Body of pancreas (tissue), 4 donors: ENCODE results near the gene MEGF9. TPM values are rescaled to one million over a fixed set of nuclear protein-coding genes. Genes with fewer than 3 reads are reported as not detected.

ENCODE experiments used
- ATAC-seq: fragments of 150-250 bp; one replicate; pipeline ENCODE4 v1.9.1; 2016
- DNase-seq, 4 donors: peaks; one replicate each; pipeline ENCODE4 v3.0.0-alpha.2; 2019
- H3K27ac ChIP-seq, 4 donors: fragments of 200-600 bp; sonication (generic); 1 replicate in 3 of 4; 2 replicates in 1 of 4; pipeline versions ENCODE4 v1.5.1 to v1.6.1; 2016 to 2019; ENCODE audit warnings: mild to moderate bottlenecking in 1 of 4, mixed read lengths in 1 of 4, moderate library complexity in 1 of 4
- H3K27me3 ChIP-seq, 2 donors: fragments of 200-600 bp; sonication (generic); one replicate each; pipeline ENCODE4 v1.6.0; 2016; ENCODE audit warnings: mild to moderate bottlenecking in 1 of 2
- H3K36me3 ChIP-seq, 2 donors: fragments of 200-600 bp; sonication (generic); replicated peaks in 1 of 2; 2 replicates each; pipeline ENCODE4 v1.5.1; 2016; ENCODE audit warnings: low read depth in 2 of 2; ENCODE audit not compliant: insufficient read depth in 1 of 2
- H3K4me1 ChIP-seq: fragments of 200-600 bp; sonication (generic); one replicate; pipeline ENCODE4 v1.6.0; 2016
- H3K4me3 ChIP-seq, 2 donors: fragments of 200-600 bp; sonication (generic); 1 replicate in 1 of 2; 2 replicates in 1 of 2; pipeline ENCODE4 v1.5.1; 2016 to 2019
- H3K9me3 ChIP-seq, 3 donors: fragments of 200-600 bp; sonication (generic); 1 replicate in 2 of 3; 2 replicates in 1 of 3; pipeline ENCODE4 v1.5.1; 2016
- CTCF ChIP-seq, 7 experiments: fragments of 450-650 bp in 4 of 7; fragments of 200-600 bp in 3 of 7; sonication (generic) in 3 of 7; IDR thresholded peaks; one replicate each; pipeline ENCODE4 v1.5.1; 2016 to 2019; ENCODE audit warnings: antibody characterized with exemption in 7 of 7
- POLR2A ChIP-seq, 3 donors: fragments of 450-650 bp; IDR thresholded peaks; one replicate each; pipeline ENCODE4 v1.6.1; 2016; ENCODE audit warnings: antibody characterized with exemption in 3 of 3, mild to moderate bottlenecking in 2 of 3
- WGBS, 2 donors: methylation state at CpG; one replicate each; pipeline ENCODE4 v1.1.5; 2017; 5-methylcytosine and 5-hydroxymethylcytosine counted together
- intact Hi-C: fragments of 100-400 bp; cut with DNase I; formaldehyde crosslinking; loops from one replicate; pipeline ENCODE4 v1.15.1; 2023
- total RNA-seq, 2 donors: library from RNA; depleted of rRNA; stranded (reverse); fragments of >200 nt; gene quantifications; one replicate each; pipeline ENCODE4 v1.1.0, GENCODE V29; 2016

MEGF9 gene
- total RNA-seq, 2 donors from 2014 or later: 9.6 to 9.9 TPM

- 49 to 60% methylated on average over 3 of the region's 3 CpGs for WGBS, 2 donors
- Histone ChIP-seq H3K36me3 (no peaks in the 10 kb centered on the region), H3K9me3 (no peaks in the 10 kb centered on the region), H3K4me3 (no peak overlapping the region), H3K4me1 (peaks cover 14% of the 10 kb centered on the region), H3K27me3 (no peaks in the 10 kb centered on the region), H3K27ac (peak overlapping the region in 3 of 4 donors; percentile 23 to 66 (median 61))
- intact Hi-C loops: no loop called here
- ATAC-seq (peak; percentile 47), DNase-seq (peak; percentile 42 to 79 (median 50))
- TF ChIP-seq CTCF (IDR thresholded peaks at IDR 0.05) (no peak), POLR2A (IDR thresholded peaks at IDR 0.05) (no peak)
Measured at GRCh38 chr9:120583958-120584369, 130.3 kb downstream of the MEGF9 start.

GRCh38 chr9:120580051-120580896 lies 134.0 kb downstream of the MEGF9 start, which contains the start of gene CDK5RAP2:
CDK5RAP2 (minus strand) TSS chr9:120580167; CDS start chr9:120579978, 189 bp downstream.
- H3K27me3 ChIP-seq: no peaks in the 10 kb centered on the region
- WGBS, 2 donors: 10 to 15% methylated on average over 22 to 32 of the region's 33 CpGs
- peak; percentile 99 for ATAC-seq
- peak within 1 kb of the TSS; percentile 82 to 87 for H3K4me3 ChIP-seq
- no peaks in the 10 kb centered on the region for H3K9me3 ChIP-seq
- intact Hi-C loops: no loop called here
- DNase-seq: peak; percentile 94 to 97 (median 96)
- peaks cover 19% of the 10 kb centered on the region for H3K4me1 ChIP-seq
- no peak for TF ChIP-seq CTCF (IDR thresholded peaks at IDR 0.05)
- peak in 2 of 3 donors; percentile 60 to 61 for TF ChIP-seq POLR2A (IDR thresholded peaks at IDR 0.05)
- H3K27ac ChIP-seq: peak within 1 kb of the TSS in 3 of 4 donors; percentile 19 to 62 (median 38)
- H3K36me3 ChIP-seq: no peaks in the 10 kb centered on the region

DNA sequence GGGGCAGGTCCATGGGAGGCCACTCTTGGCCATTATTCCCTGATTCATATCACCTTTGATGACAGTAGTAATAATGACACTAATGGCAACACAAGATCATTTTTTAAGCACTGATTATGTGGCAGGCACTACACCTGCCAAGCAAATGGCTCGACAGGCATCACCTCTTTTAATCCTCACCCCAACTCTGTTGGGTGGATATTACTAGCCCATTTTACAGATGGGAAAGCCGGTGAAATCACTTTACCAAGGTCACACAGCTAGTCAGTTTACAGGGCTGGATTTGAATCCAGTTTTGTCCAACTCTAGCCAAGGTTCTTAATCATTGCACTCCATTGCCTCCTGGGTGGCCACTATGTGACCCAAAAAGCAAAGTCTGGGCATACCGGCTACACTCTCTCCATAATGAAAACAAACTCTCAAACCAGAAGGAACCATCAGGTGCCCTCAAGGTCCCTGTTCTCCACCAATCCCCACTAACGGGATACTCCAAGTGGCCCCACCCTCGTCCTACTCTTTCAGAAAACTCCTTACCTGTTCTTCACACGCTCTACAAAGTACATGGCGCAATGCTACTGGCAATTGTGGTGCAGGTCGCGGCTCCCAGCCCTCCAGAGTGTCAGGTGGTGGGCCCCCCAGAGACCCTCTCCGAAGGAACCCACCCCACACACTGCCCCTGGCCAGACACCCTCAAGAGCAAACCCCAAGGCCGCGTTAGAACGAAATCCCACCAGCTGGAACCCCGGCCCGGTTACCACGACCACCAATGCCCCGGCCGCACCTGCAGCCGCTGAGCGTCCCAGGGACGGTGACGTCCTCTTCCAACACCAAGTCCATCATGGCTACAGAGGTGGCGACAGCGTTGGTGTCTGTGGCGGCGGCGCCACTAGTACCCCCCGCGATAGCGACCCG lies 134.9 kb downstream of the MEGF9 start:
- peak; percentile 34 for ATAC-seq
- Histone ChIP-seq H3K27me3 (no peaks in the 10 kb centered on the region), H3K27ac (peak overlapping the region in 3 of 4 donors; percentile 19 to 62 (median 38)), H3K4me3 (peak overlapping the region; percentile 82 to 87), H3K36me3 (no peaks in the 10 kb centered on the region), H3K9me3 (no peaks in the 10 kb centered on the region), H3K4me1 (peaks cover 18% of the 10 kb centered on the region)
- intact Hi-C loops: no loop called here
- DNase-seq: no peak
- 5 to 12% methylated on average over 10 to 31 of the region's 31 CpGs for WGBS, 2 donors
- no peak for TF ChIP-seq CTCF (IDR thresholded peaks at IDR 0.05)
- TF ChIP-seq POLR2A (IDR thresholded peaks at IDR 0.05): no peak

- no peak overlapping the region for H3K4me3 ChIP-seq
- ATAC-seq (no peak), DNase-seq (no peak)
- 68 to 69% methylated on average over 2 of the region's 2 CpGs for WGBS, 2 donors
- peaks cover 0 to 4% of the 10 kb centered on the region in 2 donors for H3K36me3 ChIP-seq
- H3K27ac ChIP-seq: no peak overlapping the region
- TF ChIP-seq POLR2A (IDR thresholded peaks at IDR 0.05) (no peak), CTCF (IDR thresholded peaks at IDR 0.05) (no peak)
- intact Hi-C loops: no loop called here
- no peaks in the 10 kb centered on the region for H3K9me3 ChIP-seq
- H3K27me3 ChIP-seq: no peaks in the 10 kb centered on the region
- H3K4me1 ChIP-seq: peaks cover 25% of the 10 kb centered on the region
Measured at GRCh38 chr9:120574473-120574872, 139.8 kb downstream of the MEGF9 start.
